ENCODE results near the gene THSD4. TPM values are rescaled to one million over a fixed set of nuclear protein-coding genes. Genes with fewer than 3 reads are reported as not detected.

Gene THSD4
- total and polyA plus RNA-seq, 7 donors, result 1.4 to 7.8 (median 2.2) TPM

GRCh38 chr15:71515375-71516186 is 400.3 kb downstream of the THSD4 start:
- Histone ChIP-seq H3K4me3 (no peak overlapping the region), H3K36me3 (no peaks in the 10 kb centered on the region), H3K4me1 (no peaks in the 10 kb centered on the region), H3K9me3 (no peaks in the 10 kb centered on the region), H3K27me3 (no peaks in the 10 kb centered on the region), H3K27ac (no peak overlapping the region)
- DNase-seq, result no peak
- 26 to 52% methylated on average over 10 of the region's 10 CpGs for WGBS, 2 donors
- no peak for TF ChIP-seq CTCF (IDR thresholded peaks at IDR 0.05)
- TF ChIP-seq POLR2AphosphoS5 (IDR thresholded peaks at IDR 0.05), result no peak
- TF ChIP-seq POLR2A (IDR thresholded peaks at IDR 0.05), result no peak
- no peak for TF ChIP-seq EP300 (IDR thresholded peaks at IDR 0.05)
- intact Hi-C loops (cut with DNase I), result no loop called here

- Histone ChIP-seq H3K9me3 (no peaks in the 10 kb centered on the region), H3K4me3 (no peak overlapping the region), H3K27ac (no peak overlapping the region), H3K36me3 (no peaks in the 10 kb centered on the region), H3K27me3 (no peaks in the 10 kb centered on the region), H3K4me1 (no peaks in the 10 kb centered on the region)
- intact Hi-C loops (cut with DNase I), result no loop called here
- DNase-seq, result no peak
- TF ChIP-seq EP300 (IDR thresholded peaks at IDR 0.05), result no peak
- TF ChIP-seq POLR2AphosphoS5 (IDR thresholded peaks at IDR 0.05), result no peak
Observed at GRCh38 chr15:71517751-71518150, 402.5 kb downstream of the THSD4 start.

GRCh38 chr15:71518661-71519060 is 403.4 kb downstream of the THSD4 start:
- intact Hi-C loops (cut with DNase I), result no loop called here
- no peak overlapping the region for H3K27ac ChIP-seq
- H3K27me3 ChIP-seq, result no peaks in the 10 kb centered on the region
- no peaks in the 10 kb centered on the region for H3K4me1 ChIP-seq
- WGBS, 2 donors, result 85 to 87% methylated on average over 2 of the region's 2 CpGs
- no peaks in the 10 kb centered on the region for H3K9me3 ChIP-seq
- DNase-seq, result no peak
- H3K36me3 ChIP-seq, result no peaks in the 10 kb centered on the region
- TF ChIP-seq CTCF (IDR thresholded peaks at IDR 0.05) (no peak), POLR2AphosphoS5 (IDR thresholded peaks at IDR 0.05) (no peak), POLR2A (IDR thresholded peaks at IDR 0.05) (no peak), EP300 (IDR thresholded peaks at IDR 0.05) (no peak)
- H3K4me3 ChIP-seq, result no peak overlapping the region

GRCh38 chr15:71526060-71526820 is 411.0 kb downstream of the THSD4 start:
- no peak overlapping the region for H3K27ac ChIP-seq
- H3K36me3 ChIP-seq, result no peaks in the 10 kb centered on the region
- intact Hi-C loops (cut with DNase I), result no loop called here
- TF ChIP-seq POLR2A (IDR thresholded peaks at IDR 0.05) (no peak), POLR2AphosphoS5 (IDR thresholded peaks at IDR 0.05) (no peak), CTCF (IDR thresholded peaks at IDR 0.05) (no peak), EP300 (IDR thresholded peaks at IDR 0.05) (no peak)
- DNase-seq, result no peak
- H3K4me1 ChIP-seq, result peaks cover 0 to 13% (median 8%) of the 10 kb centered on the region in 4 donors
- H3K27me3 ChIP-seq, result no peaks in the 10 kb centered on the region
- no peaks in the 10 kb centered on the region for H3K9me3 ChIP-seq
- 25 to 41% methylated on average over 10 of the region's 10 CpGs for WGBS, 2 donors
- peak overlapping the region in 1 of 4 donors; percentile 10 for H3K4me3 ChIP-seq

- DNase-seq, result no peak
- 32 to 66% methylated on average over 1 of the region's 1 CpG for WGBS, 2 donors
- Histone ChIP-seq H3K36me3 (no peaks in the 10 kb centered on the region), H3K27ac (no peak overlapping the region), H3K4me3 (no peak overlapping the region), H3K27me3 (no peaks in the 10 kb centered on the region), H3K4me1 (peaks cover 0 to 13% (median 8%) of the 10 kb centered on the region in 4 donors), H3K9me3 (no peaks in the 10 kb centered on the region)
- intact Hi-C loops (cut with DNase I), result no loop called here
- TF ChIP-seq EP300 (IDR thresholded peaks at IDR 0.05) (no peak), POLR2A (IDR thresholded peaks at IDR 0.05) (no peak), POLR2AphosphoS5 (IDR thresholded peaks at IDR 0.05) (no peak), CTCF (IDR thresholded peaks at IDR 0.05) (no peak)
Observed at GRCh38 chr15:71529361-71529760, 414.1 kb downstream of the THSD4 start.

All from sigmoid colon (tissue), 7 donors.